ENCODE results near the gene PDZRN3. TPM values are rescaled to one million over a fixed set of nuclear protein-coding genes. Genes with fewer than 3 reads are reported as not detected.

Gene PDZRN3
- total RNA-seq, 2 donors from 2014 or later, result not detected

- Mint-ChIP-seq H3K4me1 (ENCODE audit: low read depth in 2 of 2) (no peaks in the 10 kb centered on the region), H3K27me3 (no peaks in the 10 kb centered on the region), H3K27ac (no peak overlapping the region), H3K9me3 (no peaks in the 10 kb centered on the region), H3K36me3 (no peaks in the 10 kb centered on the region), H3K4me3 (no peak overlapping the region)
- DNase-seq (ENCODE audit: low spot score) (no peak), ATAC-seq (no peak)
Observed at GRCh38 chr3:73399666-73400253, 225.0 kb downstream of the PDZRN3 start.

- no peak for ATAC-seq
- Mint-ChIP-seq H3K9me3 (peaks cover under 1% of the 10 kb centered on the region), H3K27ac (no peak overlapping the region), H3K36me3 (no peaks in the 10 kb centered on the region), H3K4me1 (ENCODE audit: low read depth in 2 of 2) (no peaks in the 10 kb centered on the region), H3K4me3 (no peak overlapping the region), H3K27me3 (no peaks in the 10 kb centered on the region)
- DNase-seq (ENCODE audit: low spot score), result no peak
Observed at GRCh38 chr3:73399106-73399505, 225.6 kb downstream of the PDZRN3 start.

- DNase-seq (ENCODE audit: low spot score), result no peak
- no peaks in the 10 kb centered on the region for H3K27me3 Mint-ChIP-seq
- H3K4me1 Mint-ChIP-seq (ENCODE audit: low read depth in 2 of 2), result no peaks in the 10 kb centered on the region
- peaks cover 2% of the 10 kb centered on the region for H3K9me3 Mint-ChIP-seq
- no peak overlapping the region for H3K27ac Mint-ChIP-seq
- no peaks in the 10 kb centered on the region for H3K36me3 Mint-ChIP-seq
- H3K4me3 Mint-ChIP-seq, result no peak overlapping the region
- no peak for ATAC-seq
Observed at GRCh38 chr3:73398084-73398483, 226.7 kb downstream of the PDZRN3 start.

- no peak for ATAC-seq
- H3K9me3 Mint-ChIP-seq, result peaks cover 2% of the 10 kb centered on the region
Observed at GRCh38 chr3:73394240-73394639, 230.5 kb downstream of the PDZRN3 start.

GRCh38 chr3:73393005-73393404 is 231.7 kb downstream of the PDZRN3 start:
- no peaks in the 10 kb centered on the region for H3K4me1 Mint-ChIP-seq (ENCODE audit: low read depth in 2 of 2)
- H3K36me3 Mint-ChIP-seq, result no peaks in the 10 kb centered on the region
- no peak overlapping the region for H3K4me3 Mint-ChIP-seq
- H3K27me3 Mint-ChIP-seq, result no peaks in the 10 kb centered on the region
- no peak for DNase-seq (ENCODE audit: low spot score)
- peaks cover 2% of the 10 kb centered on the region for H3K9me3 Mint-ChIP-seq
- no peak for ATAC-seq
- no peak overlapping the region for H3K27ac Mint-ChIP-seq

More at GRCh38 chr3:73394240-73394639, 230.5 kb downstream of the PDZRN3 start:
- no peaks in the 10 kb centered on the region for H3K36me3 Mint-ChIP-seq
- no peak overlapping the region for H3K4me3 Mint-ChIP-seq
- H3K27me3 Mint-ChIP-seq, result no peaks in the 10 kb centered on the region
- no peaks in the 10 kb centered on the region for H3K4me1 Mint-ChIP-seq (ENCODE audit: low read depth in 2 of 2)
- DNase-seq (ENCODE audit: low spot score), result no peak
- H3K27ac Mint-ChIP-seq, result no peak overlapping the region

GRCh38 chr3:73391984-73392383 is 232.8 kb downstream of the PDZRN3 start:
- no peaks in the 10 kb centered on the region for H3K36me3 Mint-ChIP-seq
- H3K4me3 Mint-ChIP-seq, result no peak overlapping the region
- H3K9me3 Mint-ChIP-seq, result peaks cover 2% of the 10 kb centered on the region
- no peaks in the 10 kb centered on the region for H3K27me3 Mint-ChIP-seq
- H3K27ac Mint-ChIP-seq, result no peak overlapping the region
- H3K4me1 Mint-ChIP-seq (ENCODE audit: low read depth in 2 of 2), result no peaks in the 10 kb centered on the region
- ATAC-seq (no peak), DNase-seq (ENCODE audit: low spot score) (no peak)

GRCh38 chr3:73389928-73390327 is 234.8 kb downstream of the PDZRN3 start:
- DNase-seq (ENCODE audit: low spot score) (no peak), ATAC-seq (no peak)
- Mint-ChIP-seq H3K36me3 (no peaks in the 10 kb centered on the region), H3K9me3 (peaks cover 2% of the 10 kb centered on the region), H3K27ac (no peak overlapping the region), H3K27me3 (no peaks in the 10 kb centered on the region), H3K4me3 (no peak overlapping the region), H3K4me1 (ENCODE audit: low read depth in 2 of 2) (no peaks in the 10 kb centered on the region)

GRCh38 chr3:73389117-73389813 is 235.5 kb downstream of the PDZRN3 start:
- Mint-ChIP-seq H3K27ac (no peak overlapping the region), H3K36me3 (no peaks in the 10 kb centered on the region), H3K4me1 (ENCODE audit: low read depth in 2 of 2) (no peaks in the 10 kb centered on the region), H3K9me3 (peaks cover 2% of the 10 kb centered on the region), H3K27me3 (no peaks in the 10 kb centered on the region), H3K4me3 (no peak overlapping the region)
- ATAC-seq (no peak), DNase-seq (ENCODE audit: low spot score) (no peak)

GRCh38 chr3:73385568-73385967 is 239.2 kb downstream of the PDZRN3 start:
- Mint-ChIP-seq H3K36me3 (no peaks in the 10 kb centered on the region), H3K27ac (no peak overlapping the region), H3K4me1 (ENCODE audit: low read depth in 2 of 2) (no peaks in the 10 kb centered on the region), H3K4me3 (no peak overlapping the region), H3K27me3 (no peaks in the 10 kb centered on the region), H3K9me3 (no peaks in the 10 kb centered on the region)
- DNase-seq (ENCODE audit: low spot score) (no peak), ATAC-seq (no peak)

GRCh38 chr3:73384091-73384906 is 240.4 kb downstream of the PDZRN3 start:
- H3K27me3 Mint-ChIP-seq, result no peaks in the 10 kb centered on the region
- no peaks in the 10 kb centered on the region for H3K36me3 Mint-ChIP-seq
- ATAC-seq, result no peak
- no peaks in the 10 kb centered on the region for H3K4me1 Mint-ChIP-seq (ENCODE audit: low read depth in 2 of 2)
- H3K9me3 Mint-ChIP-seq, result no peaks in the 10 kb centered on the region
- DNase-seq (ENCODE audit: low spot score), result no peak
- no peak overlapping the region for H3K27ac Mint-ChIP-seq
- H3K4me3 Mint-ChIP-seq, result no peak overlapping the region

GRCh38 chr3:73383470-73384049 is 241.2 kb downstream of the PDZRN3 start:
- Mint-ChIP-seq H3K4me3 (no peak overlapping the region), H3K27me3 (no peaks in the 10 kb centered on the region), H3K36me3 (no peaks in the 10 kb centered on the region), H3K9me3 (no peaks in the 10 kb centered on the region), H3K27ac (no peak overlapping the region), H3K4me1 (ENCODE audit: low read depth in 2 of 2) (no peaks in the 10 kb centered on the region)
- no peak for ATAC-seq
- DNase-seq (ENCODE audit: low spot score), result no peak

- no peaks in the 10 kb centered on the region for H3K27me3 Mint-ChIP-seq
- no peaks in the 10 kb centered on the region for H3K36me3 Mint-ChIP-seq
- H3K9me3 Mint-ChIP-seq, result no peaks in the 10 kb centered on the region
- ATAC-seq (no peak), DNase-seq (ENCODE audit: low spot score) (no peak)
- H3K4me3 Mint-ChIP-seq, result no peak overlapping the region
- H3K4me1 Mint-ChIP-seq (ENCODE audit: low read depth in 2 of 2), result no peaks in the 10 kb centered on the region
- H3K27ac Mint-ChIP-seq, result no peak overlapping the region
Observed at GRCh38 chr3:73381551-73381950, 243.2 kb downstream of the PDZRN3 start.

GRCh38 chr3:73380735-73381532 is 243.8 kb downstream of the PDZRN3 start:
- no peak for ATAC-seq
- Mint-ChIP-seq H3K4me3 (no peak overlapping the region), H3K27ac (no peak overlapping the region), H3K9me3 (no peaks in the 10 kb centered on the region), H3K36me3 (no peaks in the 10 kb centered on the region), H3K4me1 (ENCODE audit: low read depth in 2 of 2) (no peaks in the 10 kb centered on the region), H3K27me3 (no peaks in the 10 kb centered on the region)
- no peak for DNase-seq (ENCODE audit: low spot score)

Measured in natural killer cell treated with Interleukin-12 subunit alpha and Interleukin-12 subunit beta and Interleukin-15 and Interleukin-18, amount 100 ng/mL, for 72 hours (primary cell).